Natural killer cell (primary cell): ENCODE measurements around the gene IL1B. TPM values are rescaled to one million over a fixed set of nuclear protein-coding genes. Genes with fewer than 3 reads are reported as not detected.
A peak's percentile ranks its signal among the peaks of the same experiment; 100 is the strongest.

ENCODE experiments used
- ATAC-seq, 3 donors: fragments of 150-1000 bp in 2 of 3; fragments of 200-7000 bp in 1 of 3; cut with Tn5 transposase; 1 replicate in 1 of 3; 2 replicates in 2 of 3; pipeline ENCODE4 v1.10.0; 2021; ENCODE audit warnings: mild to moderate bottlenecking in 2 of 3, moderate library complexity in 2 of 3
- DNase-seq, 2 donors: peaks; one replicate each; pipeline versions ENCODE4 v3.0.0 to v3.0.0-alpha.2; 2013 to 2021; ENCODE audit warnings: mixed read lengths in 1 of 2
- H3K27ac ChIP-seq: one replicate; pipeline ENCODE4 v1.5.1; 2013; ENCODE audit warnings: mild to moderate bottlenecking, low read length
- H3K27me3 ChIP-seq: one replicate; pipeline ENCODE4 v1.6.1; 2013; ENCODE audit warnings: low read length; ENCODE audit not compliant: control insufficient read depth, insufficient read depth
- H3K36me3 ChIP-seq: one replicate; pipeline ENCODE4 v1.6.1; 2013; ENCODE audit warnings: low read length; ENCODE audit not compliant: control insufficient read depth, insufficient read depth
- H3K4me1 ChIP-seq: one replicate; pipeline ENCODE4 v1.6.1; 2013; ENCODE audit warnings: low read length; ENCODE audit not compliant: control insufficient read depth, insufficient read depth
- H3K4me3 ChIP-seq: one replicate; pipeline ENCODE4 v1.5.1; 2013; ENCODE audit warnings: low read length
- H3K9me3 ChIP-seq: one replicate; pipeline ENCODE4 v1.6.1; 2013; ENCODE audit warnings: low read length; ENCODE audit not compliant: control insufficient read depth, insufficient read depth
- H3K27ac Mint-ChIP-seq, 2 donors: one replicate each; pipeline ENCODE4 v1.8.0; 2022; ENCODE audit warnings: mild to moderate bottlenecking in 2 of 2, mixed read lengths in 2 of 2, moderate library complexity in 1 of 2
- H3K27me3 Mint-ChIP-seq, 2 donors: one replicate each; pipeline ENCODE4 v1.8.0; 2022; ENCODE audit warnings: low read depth in 2 of 2, mixed read lengths in 2 of 2
- H3K36me3 Mint-ChIP-seq: one replicate; pipeline ENCODE4 v1.8.0; 2022; ENCODE audit warnings: mixed read lengths
- H3K4me1 Mint-ChIP-seq, 2 donors: one replicate each; pipeline ENCODE4 v1.8.0; 2022; ENCODE audit warnings: mixed read lengths in 2 of 2
- H3K4me3 Mint-ChIP-seq: one replicate; pipeline ENCODE4 v1.8.0; 2022; ENCODE audit warnings: mild to moderate bottlenecking, moderate library complexity, mixed read lengths
- H3K9me3 Mint-ChIP-seq, 2 donors: one replicate each; pipeline ENCODE4 v1.8.0; 2022; ENCODE audit warnings: mixed read lengths in 2 of 2
- CTCF ChIP-seq: fragments of 200-600 bp; IDR thresholded peaks from one replicate; pipeline ENCODE4 v1.8.0; 2022; ENCODE audit warnings: antibody characterized with exemption
- WGBS: methylation state at CpG from one replicate; pipeline ENCODE4 v1.1.7; 2013; ENCODE audit warnings: missing lambda C conversion rate; ENCODE audit not compliant: insufficient coverage; 5-methylcytosine and 5-hydroxymethylcytosine counted together
- intact Hi-C: fragments of 100-400 bp; cut with micrococcal nuclease; formaldehyde crosslinking; loops from one replicate; pipeline ENCODE4 v1.14.2; 2022
- total RNA-seq, 4 donors: library from RNA; stranded (reverse); fragments of 120-200 nt in 1 of 4; gene quantifications; one replicate each; pipeline versions ENCODE4 v1.2.3 to v1.2.4, GENCODE V29; 2013 to 2022

Gene IL1B
- total RNA-seq, 3 donors from 2014 or later (not counting 1 experiment from before 2014, with no cell fraction given), result 92.6 to 250 (median 110) TPM

GRCh38 chr2:112790305-112790704 lies 46.3 kb downstream of the IL1B start:
- no peak for TF ChIP-seq CTCF
- no peak overlapping the region for H3K27ac Mint-ChIP-seq

GRCh38 chr2:112789186-112789585 lies 47.4 kb downstream of the IL1B start:
- H3K36me3 Mint-ChIP-seq, result no peaks in the 10 kb centered on the region
- peaks cover 11 to 14% of the 10 kb centered on the region in 2 donors for H3K4me1 Mint-ChIP-seq
- Histone ChIP-seq H3K9me3 (no peaks in the 10 kb centered on the region), H3K4me3 (no peak overlapping the region), H3K4me1 (no peaks in the 10 kb centered on the region), H3K27me3 (no peaks in the 10 kb centered on the region), H3K27ac (no peak overlapping the region), H3K36me3 (no peaks in the 10 kb centered on the region)
- TF ChIP-seq CTCF, result no peak
- H3K27ac Mint-ChIP-seq, result no peak overlapping the region
- intact Hi-C loops, result no loop called here
- H3K4me3 Mint-ChIP-seq, result no peak overlapping the region
- H3K27me3 Mint-ChIP-seq, result peaks cover under 1 to 18% of the 10 kb centered on the region in 2 donors
- WGBS, result no CpG with 5 or more reads among the region's 1 CpG
- H3K9me3 Mint-ChIP-seq, result no peaks in the 10 kb centered on the region
- DNase-seq, result no peak
- no peak for ATAC-seq

More at GRCh38 chr2:112790305-112790704, 46.3 kb downstream of the IL1B start:
- no peaks in the 10 kb centered on the region for H3K4me1 ChIP-seq
- H3K4me3 ChIP-seq, result no peak overlapping the region
- H3K4me1 Mint-ChIP-seq, result peaks cover 14 to 18% of the 10 kb centered on the region in 2 donors
- peaks cover 0 to 8% of the 10 kb centered on the region in 2 donors for H3K27me3 Mint-ChIP-seq
- no peaks in the 10 kb centered on the region for H3K27me3 ChIP-seq
- H3K9me3 ChIP-seq, result no peaks in the 10 kb centered on the region
- H3K36me3 Mint-ChIP-seq, result no peaks in the 10 kb centered on the region
- H3K27ac ChIP-seq, result no peak overlapping the region
- no peak overlapping the region for H3K4me3 Mint-ChIP-seq
- DNase-seq (no peak), ATAC-seq (no peak)
- WGBS, result 94% methylated on average over 4 of the region's 5 CpGs
- intact Hi-C loops, result no loop called here
- no peaks in the 10 kb centered on the region for H3K36me3 ChIP-seq
- no peaks in the 10 kb centered on the region for H3K9me3 Mint-ChIP-seq

GRCh38 chr2:112788653-112789052 lies 47.9 kb downstream of the IL1B start:
- Mint-ChIP-seq H3K4me1 (peaks cover 6 to 11% of the 10 kb centered on the region in 2 donors), H3K36me3 (no peaks in the 10 kb centered on the region), H3K27me3 (peaks cover 5 to 23% of the 10 kb centered on the region in 2 donors), H3K9me3 (no peaks in the 10 kb centered on the region), H3K27ac (no peak overlapping the region), H3K4me3 (no peak overlapping the region)
- H3K4me1 ChIP-seq, result no peaks in the 10 kb centered on the region
- 96% methylated on average over 2 of the region's 3 CpGs for WGBS
- ATAC-seq (no peak), DNase-seq (no peak)
- H3K27me3 ChIP-seq, result no peaks in the 10 kb centered on the region
- no peaks in the 10 kb centered on the region for H3K36me3 ChIP-seq
- H3K27ac ChIP-seq, result no peak overlapping the region
- no peak overlapping the region for H3K4me3 ChIP-seq
- intact Hi-C loops, result no loop called here
- no peak for TF ChIP-seq CTCF
- H3K9me3 ChIP-seq, result no peaks in the 10 kb centered on the region

GRCh38 chr2:112787729-112788393 lies 48.7 kb downstream of the IL1B start:
- peaks cover 0 to 6% of the 10 kb centered on the region in 2 donors for H3K4me1 Mint-ChIP-seq
- ATAC-seq, result peak in 1 of 3 donors; percentile 69
- no peaks in the 10 kb centered on the region for H3K4me1 ChIP-seq

More at GRCh38 chr2:112787729-112788393, 48.7 kb downstream of the IL1B start:
- no peak for DNase-seq
- Mint-ChIP-seq H3K27ac (no peak overlapping the region), H3K9me3 (no peaks in the 10 kb centered on the region), H3K27me3 (peaks cover 7 to 29% of the 10 kb centered on the region in 2 donors), H3K36me3 (no peaks in the 10 kb centered on the region), H3K4me3 (no peak overlapping the region)
- H3K27ac ChIP-seq, result no peak overlapping the region
- no peak for TF ChIP-seq CTCF
- intact Hi-C loops, result no loop called here
- no peaks in the 10 kb centered on the region for H3K9me3 ChIP-seq
- WGBS, result 100% methylated on average over 1 of the region's 4 CpGs
- H3K36me3 ChIP-seq, result no peaks in the 10 kb centered on the region
- H3K27me3 ChIP-seq, result no peaks in the 10 kb centered on the region
- H3K4me3 ChIP-seq, result no peak overlapping the region
